ENCODE measurements around the gene SLC26A1.

SLC26A1 gene

GRCh38 chr4:1002131-1002630, 9.0 kb upstream of the SLC26A1 start:
- no peak for TF ChIP-seq GATA3 (IDR thresholded peaks at IDR 0.05; ENCODE audit: low read depth, low read length)
- no peak for TF ChIP-seq GATA2 (IDR thresholded peaks at IDR 0.05; ENCODE audit: low read depth, low read length)

GRCh38 chr4:1001561-1002130, 8.4 kb upstream of the SLC26A1 start:
- no peak for TF ChIP-seq GATA2 (IDR thresholded peaks at IDR 0.05; ENCODE audit: low read depth, low read length)
- TF ChIP-seq GATA3 (IDR thresholded peaks at IDR 0.05; ENCODE audit: low read depth, low read length), result no peak

- TF ChIP-seq GATA3 (IDR thresholded peaks at IDR 0.05; ENCODE audit: low read depth, low read length) (no peak), GATA2 (IDR thresholded peaks at IDR 0.05; ENCODE audit: low read depth, low read length) (no peak)
Observed at GRCh38 chr4:1000686-1001260, 7.6 kb upstream of the SLC26A1 start.

GRCh38 chr4:999882-1000425, 6.8 kb upstream of the SLC26A1 start:
- TF ChIP-seq GATA3 (IDR thresholded peaks at IDR 0.05; ENCODE audit: low read depth, low read length), result no peak
- no peak for TF ChIP-seq GATA2 (IDR thresholded peaks at IDR 0.05; ENCODE audit: low read depth, low read length)

- TF ChIP-seq GATA2 (IDR thresholded peaks at IDR 0.05; ENCODE audit: low read depth, low read length) (no peak), GATA3 (IDR thresholded peaks at IDR 0.05; ENCODE audit: low read depth, low read length) (no peak)
Observed at GRCh38 chr4:998096-998691, 5.0 kb upstream of the SLC26A1 start.

GRCh38 chr4:997375-998071, 4.3 kb upstream of the SLC26A1 start:
- TF ChIP-seq GATA2 (IDR thresholded peaks at IDR 0.05; ENCODE audit: low read depth, low read length) (no peak), GATA3 (IDR thresholded peaks at IDR 0.05; ENCODE audit: low read depth, low read length) (no peak)

GRCh38 chr4:996997-997374, 3.8 kb upstream of the SLC26A1 start:
- no peak for TF ChIP-seq GATA2 (IDR thresholded peaks at IDR 0.05; ENCODE audit: low read depth, low read length)
- no peak for TF ChIP-seq GATA3 (IDR thresholded peaks at IDR 0.05; ENCODE audit: low read depth, low read length)

- TF ChIP-seq GATA3 (IDR thresholded peaks at IDR 0.05; ENCODE audit: low read depth, low read length), result no peak
- TF ChIP-seq GATA2 (IDR thresholded peaks at IDR 0.05; ENCODE audit: low read depth, low read length), result no peak
Observed at GRCh38 chr4:996030-996996, 3.1 kb upstream of the SLC26A1 start.

- TF ChIP-seq GATA3 (IDR thresholded peaks at IDR 0.05; ENCODE audit: low read depth, low read length) (no peak), GATA2 (IDR thresholded peaks at IDR 0.05; ENCODE audit: low read depth, low read length) (no peak)
Observed at GRCh38 chr4:995311-996026, 2.3 kb upstream of the SLC26A1 start.

- TF ChIP-seq GATA2 (IDR thresholded peaks at IDR 0.05; ENCODE audit: low read depth, low read length) (no peak), GATA3 (IDR thresholded peaks at IDR 0.05; ENCODE audit: low read depth, low read length) (no peak)
Observed at GRCh38 chr4:992297-993110, 700 bp downstream of the SLC26A1 start.

GRCh38 chr4:991451-992296, 1.5 kb downstream of the SLC26A1 start:
- TF ChIP-seq GATA3 (IDR thresholded peaks at IDR 0.05; ENCODE audit: low read depth, low read length), result no peak
- TF ChIP-seq GATA2 (IDR thresholded peaks at IDR 0.05; ENCODE audit: low read depth, low read length), result no peak

Measured in SH-SY5Y (cell line).